ENCODE results near the gene HOXA7.

The HOXA7 gene

GRCh38 chr7:27170426-27171324 lies 14.2 kb upstream of the HOXA7 start:
- no peak for DNase-seq

DNA sequence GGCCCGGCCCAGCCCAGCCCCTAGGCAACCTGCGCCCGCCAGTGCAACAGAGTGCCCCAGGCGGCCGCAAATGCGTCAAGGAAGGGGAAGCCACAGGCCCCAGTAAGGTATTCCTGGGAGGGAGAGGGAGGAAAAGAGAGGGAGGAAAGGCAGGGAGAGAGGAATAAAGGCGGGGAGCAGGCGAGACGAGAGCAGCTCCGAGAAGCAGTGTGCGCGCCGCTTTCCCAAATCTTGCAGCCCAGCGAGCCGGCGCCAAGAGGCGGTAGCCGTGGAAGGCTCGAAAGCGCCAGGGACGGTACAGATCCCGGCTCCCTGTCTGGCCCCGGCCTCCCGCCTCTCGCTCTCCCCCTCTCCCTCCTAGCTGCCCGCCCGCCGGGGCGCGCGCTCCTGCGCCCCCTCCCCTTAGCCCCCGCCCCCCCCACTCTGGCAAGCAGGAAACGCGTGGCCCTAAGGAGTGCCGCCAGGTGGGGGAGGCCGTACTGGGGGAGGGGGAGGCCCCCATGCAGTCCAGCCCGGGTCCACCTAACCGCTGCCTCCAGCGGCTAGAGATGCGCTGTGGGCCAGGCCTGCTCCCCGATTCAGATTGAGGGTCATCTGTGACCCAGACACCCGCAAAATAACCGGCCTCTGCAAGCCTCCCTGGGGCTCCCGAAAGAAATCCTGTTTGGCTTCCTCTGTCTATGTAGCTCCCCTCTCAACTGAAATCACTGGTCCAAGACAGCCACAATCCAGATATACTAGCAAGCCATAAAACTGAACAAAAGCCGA lies 13.4 kb upstream of the HOXA7 start:
- no peak for DNase-seq

GRCh38 chr7:27168265-27168947 lies 11.9 kb upstream of the HOXA7 start:
- no peak for DNase-seq

DNA sequence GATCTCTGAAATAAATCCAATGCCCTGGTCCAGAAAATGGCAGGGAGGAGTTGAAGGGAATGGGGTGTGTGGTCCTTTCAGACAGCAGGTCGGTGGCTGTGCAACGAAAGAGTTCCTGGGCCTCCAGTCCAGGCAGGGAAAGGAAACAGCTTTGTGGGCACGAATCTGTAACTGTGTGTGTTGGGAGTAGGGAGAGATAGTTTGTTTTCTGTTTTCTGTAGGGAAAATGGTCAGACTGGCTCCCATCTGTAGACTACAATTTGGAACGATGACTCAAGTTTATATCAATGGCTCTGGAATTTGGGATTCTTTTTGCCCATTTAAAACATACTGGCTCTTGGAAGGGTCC lies 11.4 kb upstream of the HOXA7 start:
- no peak for DNase-seq

DNA sequence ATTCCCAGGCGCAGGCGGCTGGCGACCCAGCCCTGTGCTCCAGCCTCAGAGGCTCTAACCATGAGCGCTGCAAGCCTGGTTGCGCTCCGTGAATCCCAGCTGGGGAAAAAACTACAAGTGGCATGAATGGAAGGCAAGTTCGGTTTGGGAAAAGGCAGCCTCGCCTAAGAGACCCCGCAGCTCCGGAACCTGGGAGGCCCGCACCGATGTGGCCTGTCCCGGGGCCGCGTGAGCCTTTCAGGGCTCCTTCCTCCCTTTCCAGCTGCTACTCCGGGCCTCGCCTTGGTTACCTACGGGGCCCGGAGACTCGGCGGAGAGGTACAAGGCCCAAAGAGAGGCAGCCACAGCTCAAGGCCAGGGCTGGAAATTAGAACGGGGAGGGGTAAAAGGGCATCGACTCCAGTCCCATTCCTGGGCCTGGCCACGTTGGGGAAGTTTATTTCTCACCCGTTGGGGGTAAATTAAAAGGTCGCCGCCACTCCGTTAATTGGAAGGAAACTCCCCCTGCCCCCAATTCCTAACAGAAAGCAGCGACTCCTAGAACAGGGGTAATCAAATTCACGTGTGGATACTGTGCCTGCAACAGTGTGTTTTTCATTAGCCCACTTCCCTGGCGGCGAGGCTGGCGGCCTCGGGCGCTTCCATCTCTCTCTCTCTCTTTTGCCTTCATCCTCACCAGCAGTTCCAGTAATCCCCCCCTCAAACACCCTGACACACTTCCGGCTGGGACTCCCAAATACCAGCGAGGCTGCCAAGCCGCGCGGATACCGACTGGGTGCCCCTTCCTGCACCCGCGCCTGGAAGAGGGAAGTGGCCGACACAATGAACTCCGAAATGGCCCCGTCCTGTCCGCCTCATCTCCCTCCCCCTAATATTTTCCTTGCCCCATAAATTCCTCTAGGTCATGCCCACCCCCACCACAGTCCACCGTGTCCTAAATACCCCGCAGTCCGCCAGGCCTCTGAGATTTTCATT lies 10.3 kb upstream of the HOXA7 start:
- no peak for DNase-seq

DNA sequence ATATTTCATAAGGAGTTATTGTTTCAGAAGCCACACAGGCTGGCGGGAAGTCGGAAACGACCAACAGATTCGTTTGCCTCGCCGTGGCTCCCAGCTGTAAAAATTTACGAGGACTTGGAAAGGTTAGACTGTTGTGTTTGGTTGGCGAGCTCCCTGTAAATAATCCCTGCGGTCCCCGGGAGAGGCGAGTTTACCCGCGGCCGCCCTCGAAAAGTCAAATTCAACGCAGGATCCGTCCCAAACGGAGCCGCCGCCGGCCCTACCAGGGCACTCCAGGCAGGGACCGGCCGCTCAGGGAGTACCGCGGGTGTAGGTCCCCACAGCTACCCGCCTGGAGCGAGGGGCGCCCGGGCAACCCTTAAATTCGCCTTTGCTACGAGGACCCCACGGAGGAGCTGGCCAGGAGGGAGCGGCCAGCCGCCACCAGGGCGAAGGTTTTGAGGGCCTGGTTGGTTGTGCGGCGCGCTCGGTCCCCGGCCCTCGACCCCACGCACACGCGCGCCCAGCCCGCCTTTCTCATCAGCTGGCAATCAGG lies 9.6 kb upstream of the HOXA7 start:
- DNase-seq = no peak

GRCh38 chr7:27165089-27165995 lies 8.9 kb upstream of the HOXA7 start, which contains the start of gene HOXA9:
Gene HOXA9 (minus strand): TSS chr7:27165537. CDS start chr7:27165457, 80 bp downstream.
- no peak for DNase-seq

GRCh38 chr7:27164367-27165088 lies 8.1 kb upstream of the HOXA7 start:
- DNase-seq = no peak

- DNase-seq = no peak
Observed at GRCh38 chr7:27164045-27164366, 7.5 kb upstream of the HOXA7 start.

DNA sequence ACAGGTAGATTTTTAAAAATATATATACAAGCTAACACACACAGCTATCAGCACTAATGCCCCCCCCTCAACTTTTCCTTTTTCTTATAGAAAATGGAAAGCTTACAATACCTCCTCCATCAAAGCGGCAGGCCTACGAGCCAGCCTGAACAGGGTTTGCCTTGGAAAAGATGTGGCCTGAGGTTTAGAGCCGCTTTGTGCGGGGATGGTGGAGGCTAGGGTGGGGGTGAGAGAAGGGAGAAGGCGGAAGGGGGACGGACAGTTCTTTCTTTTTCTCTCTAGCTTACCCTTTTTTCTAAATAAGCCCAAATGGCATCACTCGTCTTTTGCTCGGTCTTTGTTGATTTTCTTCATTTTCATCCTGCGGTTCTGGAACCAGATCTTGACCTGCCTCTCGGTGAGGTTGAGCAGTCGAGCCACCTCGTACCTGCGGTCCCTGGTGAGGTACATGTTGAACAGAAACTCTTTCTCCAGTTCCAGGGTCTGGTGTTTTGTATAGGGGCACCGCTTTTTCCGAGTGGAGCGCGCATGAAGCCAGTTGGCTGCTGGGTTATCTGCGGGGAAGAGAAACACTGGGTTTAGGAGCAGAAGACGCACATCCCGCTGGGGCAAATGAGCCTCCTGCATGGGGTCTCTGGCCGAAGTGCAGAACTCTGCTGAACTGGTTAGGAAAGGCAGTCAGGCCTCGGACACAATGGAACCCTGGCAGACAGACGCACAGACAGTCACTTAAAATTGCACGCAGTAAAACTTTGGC lies 7.0 kb upstream of the HOXA7 start:
- DNase-seq = no peak

- no peak for DNase-seq
Observed at GRCh38 chr7:27162561-27163287, 6.2 kb upstream of the HOXA7 start.

DNA sequence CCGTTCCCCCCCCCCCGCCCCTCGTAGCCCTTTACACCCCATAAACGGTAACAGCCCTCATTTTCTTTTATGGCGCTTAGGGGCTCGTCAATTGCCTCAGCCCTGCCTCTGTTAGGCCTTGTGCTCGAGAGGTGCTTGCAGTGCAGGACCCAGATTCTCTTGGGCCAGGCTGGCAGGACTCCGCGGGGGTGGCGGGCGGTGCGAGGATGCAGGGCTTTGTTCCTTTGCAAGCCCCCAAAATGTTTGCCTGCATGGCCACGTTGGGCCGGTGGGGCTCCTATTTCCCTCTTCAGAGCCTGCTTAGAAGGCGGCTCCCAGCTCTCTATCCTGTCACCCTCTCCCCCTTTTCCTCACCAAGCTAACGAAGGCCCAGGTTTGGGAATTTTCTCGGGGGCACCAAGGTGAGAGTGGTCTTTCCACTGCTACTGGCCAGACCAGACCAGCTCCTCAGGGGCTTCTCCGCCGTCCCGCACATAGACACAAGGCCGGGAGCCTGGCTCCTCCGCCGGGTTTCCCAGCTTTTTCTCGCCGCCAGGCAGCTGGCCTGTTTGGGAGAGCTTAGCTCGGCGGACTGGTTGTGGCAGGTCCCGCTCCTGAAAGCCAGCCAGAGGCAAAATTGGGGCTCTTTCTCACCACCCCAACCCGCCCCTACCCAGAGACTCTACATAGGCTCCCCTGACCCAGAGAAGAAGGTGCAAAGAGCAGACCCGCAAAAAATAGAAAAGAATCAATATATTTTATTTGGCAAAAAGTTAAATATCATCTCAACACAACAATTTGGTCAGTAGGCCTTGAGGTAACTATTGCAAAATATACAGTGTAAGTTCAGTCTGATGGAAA lies 5.5 kb upstream of the HOXA7 start:
- no peak for DNase-seq

DNA sequence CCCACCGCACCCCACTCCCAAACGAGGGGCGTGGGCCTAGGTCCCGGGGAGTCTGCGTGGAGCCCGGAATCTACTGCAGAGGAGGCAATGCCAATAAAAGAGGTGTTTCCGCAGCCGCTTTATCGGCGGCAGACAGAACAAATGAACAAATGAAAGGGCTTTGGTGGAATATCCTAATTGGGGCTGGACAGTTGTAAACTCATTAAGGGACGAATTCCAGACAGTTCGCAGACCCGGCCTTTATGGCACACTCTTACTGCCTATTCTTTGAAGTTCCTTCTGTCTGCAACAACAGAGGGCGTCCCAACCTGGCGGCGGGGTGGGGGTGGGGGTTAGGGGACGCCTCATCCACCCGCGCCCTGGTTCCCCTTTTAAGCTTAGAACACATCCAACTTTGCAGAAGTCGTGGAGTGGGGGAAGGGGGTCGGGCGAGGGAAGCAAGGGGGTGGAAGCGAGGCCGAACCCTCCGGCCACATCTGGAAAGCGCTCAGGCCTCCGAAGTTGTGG lies 4.8 kb upstream of the HOXA7 start:
- DNase-seq = no peak

- DNase-seq = peak; percentile 69
Observed at GRCh38 chr7:27160546-27161213, 4.2 kb upstream of the HOXA7 start.

GRCh38 chr7:27160145-27160545 lies 3.7 kb upstream of the HOXA7 start:
- DNase-seq = no peak

DNA sequence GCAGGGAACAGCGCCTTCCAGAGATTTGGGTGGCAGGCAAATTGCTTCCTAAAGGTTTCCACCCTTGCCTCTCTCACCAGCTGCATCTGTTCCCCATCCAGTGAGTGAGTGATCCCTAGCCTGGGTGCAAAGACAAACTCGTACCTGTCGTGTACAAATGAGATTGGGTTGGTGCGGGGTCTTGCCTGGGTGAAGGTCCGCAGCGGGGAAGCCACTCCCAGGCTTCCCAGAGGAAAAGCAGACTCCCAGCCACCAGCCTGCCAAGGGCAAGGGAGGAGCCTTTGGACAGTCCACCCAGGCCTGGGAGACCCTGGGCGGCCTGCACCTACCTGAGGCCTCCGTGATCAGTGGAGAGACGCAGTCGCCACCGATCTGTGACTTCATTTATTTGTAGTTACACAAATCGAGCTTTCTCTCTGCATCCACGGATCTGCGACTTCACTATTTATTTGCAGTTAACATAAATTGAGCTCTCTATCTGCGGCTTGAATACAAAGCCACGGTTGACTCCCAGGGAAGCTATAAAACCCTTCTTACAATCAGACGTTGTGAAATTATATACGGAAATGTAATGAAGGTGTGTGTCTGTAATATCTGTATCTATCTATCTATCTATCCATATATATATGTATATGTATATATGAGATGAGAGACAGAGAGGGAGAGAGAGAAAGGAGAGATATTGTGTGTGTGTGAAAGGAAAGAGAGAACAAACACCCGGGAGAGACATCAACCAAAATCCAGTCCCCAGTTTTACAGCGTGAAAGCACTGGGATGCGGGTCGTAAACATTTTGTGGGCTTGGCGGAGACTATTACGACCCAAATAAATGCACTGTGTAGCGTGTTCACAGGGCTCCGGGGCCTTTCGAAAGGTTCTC lies 3.0 kb upstream of the HOXA7 start:
- no peak for DNase-seq
